GM21576 (cell line): ENCODE results near the gene SRSF5.
A peak's percentile ranks its signal among the peaks of the same experiment; 100 is the strongest.
"Not testable (repeated sequence)": the region's sequence is repeated elsewhere in the genome, so short reads cannot be mapped to it uniquely, and the experiment has no call there.

Source experiments
- ATAC-seq: cut with Tn5 transposase; IDR thresholded peaks from one replicate; pipeline ENCODE4 v1.9.1; 2021; ENCODE audit warnings: mild to moderate bottlenecking, moderate library complexity; ENCODE audit not compliant: unreplicated experiment

Gene SRSF5

DNA sequence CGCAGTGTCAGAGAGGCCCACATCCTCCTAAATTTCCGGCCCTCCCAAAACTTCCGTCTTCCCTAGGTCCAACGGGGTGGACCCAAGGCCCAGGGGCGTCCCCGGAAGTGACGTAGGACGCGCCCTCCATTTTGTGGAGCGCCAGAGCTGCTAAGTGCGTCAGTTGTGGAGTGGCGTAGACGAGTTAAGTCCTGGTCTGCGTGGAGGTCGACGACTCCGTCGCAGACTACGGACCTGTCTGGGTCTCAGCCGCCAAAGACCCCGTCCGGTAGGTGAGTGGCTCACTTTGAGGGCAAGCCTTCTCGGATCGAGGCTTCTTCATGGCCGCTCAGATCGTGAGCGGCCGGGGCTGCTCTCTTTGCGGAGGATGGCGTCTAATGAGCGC lies at the start of gene SRSF5:
SRSF5 (plus strand) TSS at position 159 of the 385 bp plus-strand sequence. CDS start 1,015 bp downstream, outside the sequence.
- ATAC-seq: peak; percentile 72

DNA sequence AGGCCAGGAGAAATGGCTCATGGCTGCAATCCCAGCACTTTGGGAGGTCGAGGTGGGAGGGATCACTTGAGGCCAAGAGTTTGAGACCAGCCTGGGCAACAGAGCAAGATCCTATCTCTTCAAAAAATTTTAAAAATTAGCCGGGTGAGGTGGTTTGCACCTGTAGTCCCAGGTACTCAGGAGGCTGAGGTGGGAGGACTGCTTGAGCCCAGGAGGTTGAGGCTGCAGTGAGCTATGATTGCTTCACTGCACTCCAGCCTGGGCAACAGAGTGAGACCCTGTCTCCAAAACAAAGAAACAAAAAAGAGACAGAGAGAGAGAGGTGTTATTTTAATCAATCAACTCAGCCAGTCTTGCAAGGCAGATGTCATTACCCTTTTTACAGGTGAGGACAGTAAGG lies 48.3 kb upstream of the SRSF5 start:
- not testable (repeated sequence) for ATAC-seq

DNA sequence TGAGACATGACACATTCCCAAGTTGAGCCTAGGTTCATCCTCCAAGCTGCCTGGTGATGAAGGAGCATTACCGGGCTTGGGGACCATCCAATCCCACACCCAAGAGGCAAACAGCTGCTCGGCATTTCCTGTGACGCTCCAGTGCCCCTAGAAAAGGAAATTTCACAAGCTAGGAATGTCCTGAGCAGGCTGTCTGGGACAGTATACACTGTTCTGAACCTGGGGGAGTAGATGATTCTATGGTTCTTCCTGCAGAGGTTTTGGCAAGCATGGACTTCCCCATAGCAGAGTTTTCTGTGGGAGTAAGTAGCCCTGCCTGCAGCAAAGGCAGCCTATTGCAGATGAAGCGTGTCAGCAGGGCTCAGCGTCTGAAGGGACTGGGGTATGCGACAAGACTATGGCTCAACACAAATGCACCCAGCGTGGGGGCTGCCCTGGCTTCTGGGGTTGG lies 47.4 kb upstream of the SRSF5 start:
- no peak for ATAC-seq

DNA sequence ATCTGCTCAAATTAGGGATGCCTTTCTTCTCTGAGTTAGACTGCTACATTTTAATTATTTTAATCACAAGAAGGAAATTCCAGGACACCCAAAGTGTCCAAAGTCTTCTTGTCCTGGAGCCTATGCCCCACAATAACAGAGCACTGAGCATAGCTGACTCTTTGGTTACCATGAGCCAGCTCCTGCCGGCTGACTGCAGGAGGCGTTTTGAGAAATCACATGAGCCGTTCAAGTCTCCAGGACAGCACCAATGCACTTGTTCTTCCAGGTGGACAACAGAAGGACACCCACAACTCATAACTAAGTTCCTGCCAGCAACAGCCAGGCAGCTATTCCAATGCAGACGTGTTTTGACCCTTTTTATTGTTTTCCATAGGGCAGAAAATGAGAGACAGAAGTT lies 46.0 kb upstream of the SRSF5 start:
- no peak for ATAC-seq

DNA sequence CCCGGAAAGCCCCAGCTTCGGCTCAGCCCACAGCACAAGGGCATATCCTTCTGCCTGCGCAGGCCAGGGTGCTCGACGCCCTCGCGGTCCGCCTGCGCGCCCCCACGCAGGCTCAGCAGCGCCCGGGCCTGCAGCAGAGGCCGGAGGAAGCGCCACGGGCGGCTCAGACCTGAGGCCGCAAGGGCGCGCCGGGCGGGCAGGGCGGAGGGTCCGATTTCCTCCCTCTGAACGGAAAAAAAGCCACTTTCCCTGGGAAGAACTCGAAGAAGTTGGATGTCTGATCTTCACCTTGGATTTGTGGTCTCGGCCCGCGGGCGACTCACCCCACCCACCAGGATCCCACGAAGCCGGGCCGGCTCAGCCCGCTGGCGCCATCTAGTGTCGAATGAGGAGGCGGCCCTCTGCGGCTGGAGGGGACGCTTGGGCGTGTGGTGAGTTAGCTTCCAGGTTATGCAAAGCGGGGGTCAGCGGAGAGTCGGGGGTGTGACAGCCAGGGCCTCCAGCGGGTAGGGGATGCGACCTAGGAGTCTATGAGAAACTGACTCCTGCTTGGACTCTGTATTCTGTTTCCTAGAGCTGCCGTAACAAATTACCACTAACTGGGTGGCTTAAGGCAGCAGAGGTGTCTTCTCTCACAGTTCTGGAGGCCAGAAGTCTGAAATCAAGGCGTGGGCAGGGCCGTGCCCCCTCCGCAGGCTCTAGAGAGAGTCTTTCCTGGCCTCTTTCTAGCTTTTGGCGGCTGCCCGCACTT lies 40.0 kb upstream of the SRSF5 start:
- no peak for ATAC-seq

DNA sequence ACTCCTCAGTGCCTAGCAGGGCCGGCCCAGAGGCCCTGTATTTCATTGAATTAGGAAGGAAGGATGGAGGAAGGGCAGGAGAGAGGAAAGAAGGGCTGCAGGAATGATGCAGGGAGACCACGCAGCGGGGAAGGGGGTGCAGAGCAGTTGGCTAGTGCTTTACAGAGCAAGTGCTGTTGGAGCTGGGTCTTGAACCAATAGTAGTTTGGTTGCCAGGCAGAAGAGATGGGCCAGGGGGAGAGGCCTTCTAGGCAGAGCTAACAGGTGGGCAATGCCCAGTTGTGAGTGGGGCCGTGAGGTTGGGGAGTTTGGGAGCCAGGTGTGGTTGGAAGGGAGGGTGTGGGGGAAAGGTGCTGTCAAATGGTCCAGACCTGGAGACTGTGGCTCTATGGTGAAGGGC lies 39.1 kb upstream of the SRSF5 start:
- no peak for ATAC-seq

DNA sequence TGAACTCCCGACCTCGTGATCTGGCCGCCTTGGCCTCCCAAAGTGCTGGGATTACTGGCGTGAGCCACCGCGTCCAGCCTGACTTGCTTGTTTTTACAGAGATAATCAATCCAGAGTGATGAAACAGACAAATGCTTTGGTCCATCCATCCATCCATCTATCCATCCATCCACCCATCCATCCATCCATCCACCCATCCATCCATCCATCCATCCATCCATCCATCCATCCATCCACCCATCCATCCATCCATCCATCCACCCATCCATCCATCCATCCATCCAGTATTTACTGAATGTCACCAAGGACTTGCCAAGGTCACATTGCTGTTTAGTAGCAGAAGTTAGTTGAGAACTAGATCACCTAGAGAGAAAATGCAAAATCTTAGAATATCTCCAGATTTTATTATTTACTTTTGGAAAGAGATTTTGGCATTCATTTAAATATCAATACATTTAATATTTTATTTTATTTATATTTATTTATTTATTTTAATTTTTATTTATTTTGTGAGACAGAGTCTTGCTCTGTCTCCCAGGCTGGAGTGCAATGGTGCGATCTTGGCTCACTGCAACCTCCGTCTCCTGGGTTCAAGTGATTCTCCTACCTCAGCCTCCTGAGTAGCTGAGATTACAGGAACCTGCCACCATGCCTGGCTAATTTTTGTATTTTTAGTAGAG lies 34.9 kb upstream of the SRSF5 start:
- not testable (repeated sequence) for ATAC-seq

DNA sequence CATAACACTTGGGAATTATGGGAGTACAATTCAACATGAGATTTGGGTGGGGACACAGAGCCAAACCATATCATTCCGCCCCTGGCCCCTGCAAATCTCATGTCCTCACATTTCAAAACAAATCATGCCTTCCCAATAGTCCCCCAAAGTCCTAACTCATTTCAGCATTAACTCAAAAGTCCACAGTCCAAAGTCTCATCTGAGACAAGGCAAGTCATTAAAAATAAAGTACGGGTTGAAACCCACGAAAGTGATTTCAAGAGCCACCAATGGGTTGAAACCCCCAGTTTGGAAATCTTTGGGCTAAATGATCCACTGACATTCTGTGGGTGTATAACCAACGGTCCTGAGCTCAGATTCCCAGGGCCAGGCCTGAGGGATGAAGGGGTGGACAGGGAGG lies 30.5 kb upstream of the SRSF5 start:
- not testable (repeated sequence) for ATAC-seq

DNA sequence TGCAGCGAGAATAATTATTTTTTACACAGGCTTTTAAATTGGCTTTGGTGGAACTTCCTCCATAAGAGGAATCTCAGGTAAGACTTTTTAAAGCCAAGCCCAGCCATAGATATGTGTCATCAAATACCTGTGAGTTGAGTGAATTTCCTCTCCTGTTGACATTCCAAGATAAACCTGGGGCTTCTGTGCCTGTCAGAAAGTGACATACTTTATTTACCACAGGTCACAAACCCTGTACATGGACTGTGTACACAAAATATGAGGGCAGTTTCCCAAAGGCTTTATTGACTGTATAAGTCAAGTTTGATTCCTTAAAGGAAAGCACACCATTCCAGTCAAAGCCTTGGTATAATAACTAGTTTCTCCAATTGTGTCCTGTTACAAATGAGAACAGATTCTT lies 25.9 kb upstream of the SRSF5 start:
- ATAC-seq: no peak

DNA sequence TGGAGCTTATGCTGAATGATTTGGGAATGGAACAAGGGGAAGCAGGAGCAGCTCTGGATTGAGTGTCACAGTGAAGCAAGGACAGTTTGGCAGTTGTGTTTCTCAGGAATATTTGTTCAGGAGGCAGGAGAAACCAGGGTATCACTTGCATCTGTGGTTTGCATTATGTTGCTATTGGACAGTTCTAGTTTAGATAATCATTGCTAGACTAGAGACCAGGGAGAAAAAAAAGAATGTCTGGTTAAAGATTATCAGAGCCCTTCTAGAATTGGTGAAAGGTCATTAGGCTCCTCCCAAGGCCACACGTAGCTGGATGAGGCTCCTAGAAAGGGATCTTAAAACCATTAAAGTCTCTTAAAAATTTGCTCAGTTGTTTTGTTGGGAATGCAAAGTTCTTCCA lies 17.0 kb upstream of the SRSF5 start:
- ATAC-seq: no peak

DNA sequence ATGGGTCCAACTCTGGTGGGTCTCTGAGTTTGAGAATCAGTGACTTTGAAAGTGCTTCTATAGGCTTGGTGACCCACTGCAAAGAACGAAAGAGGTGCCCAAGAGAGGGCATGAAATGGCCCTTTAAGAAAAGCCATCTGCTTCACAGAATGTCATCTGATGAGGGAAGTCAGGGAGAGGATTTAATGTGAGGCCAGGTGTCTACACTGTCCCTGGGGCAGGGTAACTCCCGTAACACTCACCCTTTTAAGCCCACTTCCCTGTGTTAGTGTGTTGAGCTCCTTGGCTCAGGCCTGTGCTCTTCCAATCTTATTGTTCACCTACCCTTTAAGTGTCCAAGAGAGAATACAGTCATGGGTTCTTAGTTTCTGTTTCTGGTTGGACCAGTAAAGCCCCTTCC lies 16.4 kb upstream of the SRSF5 start:
- no peak for ATAC-seq

DNA sequence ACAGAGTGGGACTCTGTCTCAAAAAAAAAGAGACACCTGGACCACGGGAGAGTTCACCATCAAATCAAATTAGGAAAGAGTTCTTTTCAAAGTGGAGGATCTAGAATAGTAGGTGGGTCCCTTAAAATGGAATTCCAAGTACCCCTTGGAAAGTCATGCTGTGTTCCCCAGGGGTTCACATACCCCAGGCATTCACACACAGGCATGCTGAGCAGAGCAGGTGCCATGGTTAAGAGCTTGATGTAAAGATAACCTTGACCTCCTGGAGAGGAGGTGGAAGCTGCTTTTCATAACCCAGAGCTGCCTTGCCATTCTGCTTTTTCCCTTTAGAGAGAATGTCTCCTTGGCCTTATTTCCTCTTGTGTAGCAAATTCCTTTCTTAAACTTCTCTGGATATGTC lies 14.2 kb upstream of the SRSF5 start:
- no peak for ATAC-seq

DNA sequence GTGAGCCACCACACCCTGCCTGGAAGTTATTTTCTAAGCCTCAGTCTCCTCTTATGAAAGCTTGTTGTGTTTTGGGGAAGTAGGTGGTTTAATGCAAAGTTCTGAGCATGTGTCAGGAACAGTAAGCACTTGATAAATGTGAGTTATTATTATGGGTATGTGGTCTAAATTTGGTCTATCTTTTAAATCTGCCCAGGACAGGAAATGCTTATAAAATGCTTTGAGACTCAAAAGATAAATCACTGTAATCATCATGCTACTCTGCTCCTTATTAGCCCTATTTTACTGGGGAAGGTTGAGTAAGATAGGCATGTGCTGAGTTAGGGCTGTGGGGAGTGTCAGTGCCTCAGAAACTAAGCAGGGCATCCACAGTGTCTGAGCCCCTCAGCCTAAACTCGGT lies 13.1 kb upstream of the SRSF5 start:
- ATAC-seq: no peak

DNA sequence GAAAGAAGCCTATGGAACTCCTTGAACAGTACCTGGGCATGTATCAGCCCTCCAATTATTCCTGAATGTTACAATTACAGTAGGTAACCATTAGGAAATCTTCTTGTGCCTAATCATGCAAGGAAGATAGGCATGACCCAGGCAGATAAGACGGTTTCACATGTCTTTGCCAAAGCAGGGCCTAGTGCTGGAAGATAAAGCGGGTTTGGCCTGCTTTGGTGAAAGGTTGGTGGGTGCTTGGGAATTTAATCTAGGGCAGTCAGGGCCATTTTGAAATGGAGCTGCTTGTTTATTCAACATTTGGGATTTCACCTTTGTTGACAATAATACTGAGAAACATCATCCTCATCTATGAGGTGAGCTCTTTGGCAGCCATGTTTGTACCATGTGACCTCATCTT lies 12.5 kb upstream of the SRSF5 start:
- ATAC-seq: no peak

DNA sequence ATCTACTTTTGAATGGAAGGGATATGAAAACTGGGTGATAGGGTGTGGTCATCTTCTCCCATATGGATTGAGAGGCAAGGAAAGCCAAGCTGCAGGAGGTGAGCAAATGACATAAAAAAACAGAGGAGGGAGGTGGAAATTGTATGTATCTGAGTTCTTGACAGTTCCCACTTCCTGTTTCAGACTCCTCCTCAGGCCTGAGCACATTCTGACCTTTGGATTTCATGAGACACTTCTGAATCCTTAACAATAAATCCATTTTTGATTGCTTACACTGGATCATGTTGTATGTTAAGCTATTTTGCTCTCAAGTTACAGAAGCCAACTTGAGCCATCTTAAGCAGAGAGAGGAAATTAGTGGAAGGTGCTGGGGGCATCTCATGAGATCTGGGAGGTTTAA lies 11.6 kb upstream of the SRSF5 start:
- no peak for ATAC-seq

DNA sequence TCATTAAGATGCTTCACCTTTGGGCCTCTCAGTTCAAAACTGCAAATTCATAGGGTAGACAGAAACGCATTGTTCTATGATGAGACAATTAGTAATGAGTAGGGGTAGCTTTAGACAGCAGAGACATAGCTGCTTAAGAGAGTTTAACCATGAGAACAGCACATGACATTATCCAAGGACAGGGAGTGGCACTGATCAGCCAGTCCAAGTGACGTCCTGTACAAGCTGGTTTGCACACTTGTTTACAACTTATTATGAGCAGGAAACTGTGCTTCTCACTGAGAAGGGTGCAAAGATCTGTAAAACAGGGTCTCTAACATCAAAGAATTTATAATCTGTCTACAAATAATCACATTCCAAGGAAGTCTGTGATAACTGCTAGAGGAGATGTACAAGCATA lies 11.2 kb upstream of the SRSF5 start:
- ATAC-seq: no peak

DNA sequence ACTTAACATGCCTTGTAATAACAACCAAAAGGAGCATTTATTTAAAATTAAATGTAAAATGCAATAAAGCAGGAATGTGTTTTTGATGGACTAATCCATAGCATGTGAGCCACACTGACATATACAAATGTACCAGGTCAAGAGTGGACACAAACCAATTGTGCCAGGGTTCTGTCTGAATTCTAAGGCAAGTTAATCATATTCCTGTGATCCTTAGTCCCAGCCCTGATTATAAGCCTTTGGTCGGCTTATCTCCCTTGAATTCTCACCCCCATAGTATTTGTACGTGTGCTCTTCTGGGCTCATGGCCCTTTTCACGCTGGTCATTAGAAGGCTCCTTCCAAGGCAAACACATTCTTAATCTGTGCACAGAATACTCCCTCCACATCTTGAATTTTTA lies 10.6 kb upstream of the SRSF5 start:
- ATAC-seq: no peak

DNA sequence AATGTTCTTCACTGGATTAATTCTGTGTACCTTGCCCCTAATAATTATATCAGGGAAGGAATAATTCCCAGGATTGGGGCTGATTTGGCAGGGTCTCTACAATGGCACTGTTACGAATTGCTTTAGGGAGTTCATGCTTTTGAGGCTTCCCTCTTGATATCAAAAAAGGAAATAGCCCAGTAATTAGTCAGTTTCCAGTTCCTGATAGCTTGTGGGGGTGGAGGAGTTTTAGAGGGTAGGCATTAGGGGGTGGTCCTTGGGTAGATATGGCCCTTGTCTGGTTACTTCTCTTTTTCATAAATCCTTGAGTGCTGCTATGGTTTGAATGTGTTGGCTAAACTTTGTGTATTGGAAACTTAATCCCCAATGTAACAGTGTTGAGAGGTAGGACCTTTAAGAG lies 6.1 kb upstream of the SRSF5 start:
- ATAC-seq: no peak

DNA sequence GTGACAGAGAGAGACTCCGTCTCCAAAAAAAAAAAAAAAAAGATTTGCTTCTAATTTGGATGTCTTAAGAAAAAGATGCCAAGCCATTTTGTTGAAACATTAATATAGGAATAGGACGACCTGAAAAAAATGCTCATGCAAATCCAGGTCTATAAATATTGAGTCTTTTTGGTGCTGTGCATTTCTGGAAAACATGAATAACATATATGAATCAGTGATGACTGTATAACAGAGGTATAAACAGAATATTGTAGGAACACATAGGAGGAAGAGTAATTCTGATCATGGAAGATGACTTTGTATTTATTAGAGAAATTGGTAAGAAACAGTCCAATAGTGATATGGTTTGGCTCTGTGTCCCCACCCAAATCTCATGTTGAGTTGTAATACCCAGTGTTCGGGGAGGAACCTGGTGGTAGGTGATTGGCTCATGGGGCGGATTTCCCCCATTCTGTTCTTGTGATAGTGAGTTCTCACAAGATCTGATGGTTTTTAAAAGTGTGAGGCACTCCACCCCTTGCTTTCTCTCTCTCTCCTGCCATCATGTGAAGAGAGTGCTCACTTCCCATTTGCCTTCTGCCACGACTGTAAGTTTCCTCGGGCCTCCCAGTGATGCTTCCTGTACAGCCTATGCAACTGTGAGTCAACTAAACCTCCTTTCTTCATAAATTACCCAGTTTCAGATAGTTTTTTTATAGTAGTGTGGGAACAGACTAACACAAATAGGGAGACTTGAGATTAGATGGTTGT lies 3.0 kb upstream of the SRSF5 start:
- ATAC-seq: no peak

DNA sequence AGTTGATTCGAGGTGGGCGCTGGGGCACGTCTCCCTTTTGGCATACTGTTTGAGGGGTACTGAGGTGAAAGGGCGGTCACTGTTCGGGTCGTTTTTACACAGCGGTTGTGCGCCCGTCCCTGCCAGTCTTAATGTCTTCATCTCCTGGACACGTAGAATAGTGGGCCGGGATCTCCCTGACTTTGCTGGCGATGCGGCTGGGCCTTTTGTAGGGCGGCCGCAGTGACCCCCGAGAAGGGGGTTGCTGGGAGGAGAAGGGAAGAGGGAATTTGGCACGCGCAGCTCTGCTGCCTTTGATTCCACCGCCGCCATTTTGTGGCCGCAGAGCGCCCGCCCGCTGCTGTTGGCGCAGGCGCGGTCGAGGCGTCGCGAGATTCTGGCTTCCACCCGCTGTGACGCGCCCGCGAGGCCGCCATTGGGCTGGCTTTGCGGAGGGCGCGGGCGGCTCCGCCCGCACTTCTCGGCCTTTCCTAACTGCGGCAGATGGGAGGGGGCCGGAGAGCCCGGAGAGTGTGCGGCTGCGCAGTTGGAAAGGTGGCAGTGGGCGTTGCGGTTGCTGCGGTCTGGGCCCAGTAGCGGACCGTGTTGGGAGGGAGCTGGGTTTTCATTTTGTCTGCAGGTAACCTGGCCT lies 542 bp downstream of the SRSF5 start:
- ATAC-seq: peak; percentile 74

DNA sequence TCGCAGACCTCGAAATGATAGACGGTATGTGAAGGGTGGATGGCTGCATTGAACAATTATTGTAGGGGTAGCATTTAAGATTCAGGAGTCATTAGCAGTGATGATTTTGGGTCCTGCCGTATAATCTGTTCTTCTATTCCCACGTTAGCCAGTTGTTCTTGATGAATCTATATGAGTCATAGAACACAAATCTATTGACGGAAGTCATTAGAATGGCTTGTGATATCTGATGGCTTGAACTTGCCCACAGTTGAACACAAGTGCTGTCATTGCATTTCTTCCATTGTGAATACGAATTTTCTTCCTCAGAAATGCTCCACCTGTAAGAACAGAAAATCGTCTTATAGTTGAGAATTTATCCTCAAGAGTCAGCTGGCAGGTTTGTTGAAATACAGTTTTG lies 1.9 kb downstream of the SRSF5 start:
- no peak for ATAC-seq
